Liver (tissue), 9 donors: Measurements from ENCODE around the gene SPECC1L. TPM values are rescaled to one million over a fixed set of nuclear protein-coding genes. Genes with fewer than 3 reads are reported as not detected.

Source experiments
- DNase-seq: peaks from one replicate; pipeline ENCODE4 v3.0.0-alpha.2; 2017; ENCODE audit warnings: low spot score
- H3K27ac ChIP-seq, 2 donors: one replicate each; pipeline ENCODE4 v1.7.0; 2013; ENCODE audit warnings: inconsistent platforms in 2 of 2, low read length in 2 of 2, control low read depth in 1 of 2, low read depth in 1 of 2, mild to moderate bottlenecking in 1 of 2
- H3K27me3 ChIP-seq, 4 donors: one replicate each; pipeline versions ENCODE4 v1.6.1 to v1.7.0; 2013; ENCODE audit warnings: low read length in 3 of 4, inconsistent platforms in 1 of 4, mild to moderate bottlenecking in 1 of 4, moderate library complexity in 1 of 4; ENCODE audit not compliant: control insufficient read depth in 4 of 4, insufficient read depth in 4 of 4
- H3K36me3 ChIP-seq, 4 donors: one replicate each; pipeline versions ENCODE4 v1.6.1 to v1.7.0; 2013; ENCODE audit warnings: low read length in 3 of 4, mild to moderate bottlenecking in 3 of 4, low read depth in 1 of 4, moderate library complexity in 1 of 4; ENCODE audit not compliant: control insufficient read depth in 4 of 4, insufficient read depth in 3 of 4
- H3K4me1 ChIP-seq, 4 donors: one replicate each; pipeline versions ENCODE4 v1.6.1 to v1.7.0; 2013; ENCODE audit warnings: low read length in 3 of 4, mild to moderate bottlenecking in 3 of 4, moderate library complexity in 1 of 4; ENCODE audit not compliant: control insufficient read depth in 4 of 4, insufficient read depth in 4 of 4
- H3K4me3 ChIP-seq, 3 donors: one replicate each; pipeline versions ENCODE4 v1.6.1 to v1.7.0; 2013; ENCODE audit warnings: low read length in 3 of 3, control low read depth in 1 of 3, low read depth in 1 of 3, mild to moderate bottlenecking in 1 of 3
- H3K9ac ChIP-seq, 2 donors: one replicate each; pipeline ENCODE4 v1.7.0; 2013; ENCODE audit warnings: low read length in 2 of 2, mild to moderate bottlenecking in 2 of 2, moderate library complexity in 2 of 2, control low read depth in 1 of 2, low read depth in 1 of 2
- H3K9me3 ChIP-seq, 4 donors: one replicate each; pipeline versions ENCODE4 v1.6.1 to v1.7.0; 2013; ENCODE audit warnings: low read length in 3 of 4; ENCODE audit not compliant: control insufficient read depth in 4 of 4
- ATF3 ChIP-seq: IDR thresholded peaks from 2 replicates; pipeline ENCODE4 v1.6.1; 2016; ENCODE audit warnings: antibody characterized with exemption
- EGR1 ChIP-seq, 2 donors: IDR thresholded peaks; 2 replicates each; pipeline ENCODE4 v1.6.1; 2016 to 2018; ENCODE audit warnings: antibody characterized with exemption in 2 of 2, low read depth in 2 of 2
- FOXA1 ChIP-seq: IDR thresholded peaks from 2 replicates; pipeline ENCODE4 v1.6.1; 2016; ENCODE audit warnings: antibody characterized with exemption
- FOXA2 ChIP-seq: IDR thresholded peaks from 2 replicates; pipeline ENCODE4 v1.6.1; 2016; ENCODE audit warnings: antibody characterized with exemption
- GABPA ChIP-seq, 2 donors: IDR thresholded peaks in 1 of 2; conservative IDR thresholded peaks in 1 of 2; 2 replicates each; pipeline ENCODE4 v1.6.1; 2016; ENCODE audit warnings: antibody characterized with exemption in 2 of 2, mild to moderate bottlenecking in 1 of 2, moderate library complexity in 1 of 2
- HNF4A ChIP-seq, 2 donors: conservative IDR thresholded peaks; 2 replicates each; pipeline ENCODE4 v1.6.1; 2016; ENCODE audit warnings: antibody characterized with exemption in 2 of 2, mild to moderate bottlenecking in 2 of 2
- HNF4G ChIP-seq: IDR thresholded peaks from 2 replicates; pipeline ENCODE4 v1.6.1; 2016; ENCODE audit warnings: antibody characterized with exemption
- JUND ChIP-seq, 2 donors: IDR thresholded peaks; 2 replicates each; pipeline ENCODE4 v1.6.1; 2016; ENCODE audit warnings: antibody characterized with exemption in 2 of 2
- MAX ChIP-seq: IDR thresholded peaks from 2 replicates; pipeline ENCODE4 v1.6.1; 2016; ENCODE audit warnings: antibody characterized with exemption
- NR2F2 ChIP-seq: IDR thresholded peaks from 2 replicates; pipeline ENCODE4 v1.6.1; 2016; ENCODE audit warnings: antibody characterized with exemption
- RAD21 ChIP-seq, 2 donors: IDR thresholded peaks; 2 replicates each; pipeline ENCODE4 v1.6.1; 2016; ENCODE audit warnings: antibody characterized with exemption in 2 of 2, mild to moderate bottlenecking in 2 of 2
- REST ChIP-seq: IDR thresholded peaks from 2 replicates; pipeline ENCODE4 v1.6.1; 2016; ENCODE audit warnings: antibody characterized with exemption, mild to moderate bottlenecking
- RXRA ChIP-seq, 2 donors: IDR thresholded peaks; 2 replicates each; pipeline ENCODE4 v1.6.1; 2017 to 2018; ENCODE audit warnings: antibody characterized with exemption in 2 of 2, mild to moderate bottlenecking in 1 of 2
- SP1 ChIP-seq: IDR thresholded peaks from 2 replicates; pipeline ENCODE4 v1.6.1; 2018; ENCODE audit warnings: antibody characterized with exemption, mild to moderate bottlenecking
- ZBTB33 ChIP-seq: IDR thresholded peaks from 2 replicates; pipeline ENCODE4 v1.6.1; 2016; ENCODE audit warnings: antibody characterized with exemption
- WGBS: extraction: QIAGEN DNeasy Blood & Tissue Kit; methylation state at CpG from one replicate; pipeline ENCODE4 v1.1.7; 2013; 5-methylcytosine and 5-hydroxymethylcytosine counted together
- polyA plus RNA-seq, 2 donors: library from polyadenylated mRNA; stranded (reverse) in 1 of 2; unstranded in 1 of 2; fragments of 200-250 nt in 1 of 2; fragments of >200 nt in 1 of 2; fragmentation: Nextera tagmentation in 1 of 2; extraction: Ambion mirVana in 1 of 2; gene quantifications; one replicate each; pipeline versions ENCODE4 v1.2.1 to v1.2.3, GENCODE V29; 2013 to 2015
- total RNA-seq, 2 donors: library from RNA; depleted of rRNA; stranded (reverse); fragments of >200 nt; gene quantifications; one replicate each; pipeline ENCODE4 v1.2.3, GENCODE V29; 2014
- donor health status: healthy.
- donor health status: healthy.
- donor health status: healthy.
- donor health status: healthy.
- donor health status: healthy.

The SPECC1L gene
- total and polyA plus RNA-seq, 4 donors, result 5.4 to 22.3 (median 12.3) TPM

GRCh38 chr22:24357547-24357946 lies 86.9 kb downstream of the SPECC1L start:
- H3K4me1 ChIP-seq, result peaks cover 0 to 13% (median 9%) of the 10 kb centered on the region in 4 donors
- H3K27ac ChIP-seq, result no peak overlapping the region

GRCh38 chr22:24358105-24358836 lies 87.6 kb downstream of the SPECC1L start:
- TF ChIP-seq REST (no peak), GABPA (IDR thresholded peaks at IDR 0.05 in 1 of 2, conservative IDR thresholded peaks at IDR 0.05 in 1 of 2) (no peak), RAD21 (IDR thresholded peaks at IDR 0.05) (no peak), MAX (no peak), FOXA2 (no peak), HNF4A (conservative IDR thresholded peaks at IDR 0.05) (no peak), SP1 (no peak), RXRA (IDR thresholded peaks at IDR 0.05) (no peak), ATF3 (no peak), ZBTB33 (no peak), HNF4G (no peak), FOXA1 (no peak), JUND (IDR thresholded peaks at IDR 0.05) (no peak), EGR1 (IDR thresholded peaks at IDR 0.05; ENCODE audit: low read depth in 2 of 2) (no peak), NR2F2 (no peak)
- DNase-seq, result no peak
- no peak overlapping the region for H3K4me3 ChIP-seq
- H3K4me1 ChIP-seq, result peaks cover 0 to 16% (median 10%) of the 10 kb centered on the region in 4 donors
- no peaks in the 10 kb centered on the region for H3K27me3 ChIP-seq
- 90% methylated on average over 8 of the region's 8 CpGs for WGBS
- no peaks in the 10 kb centered on the region for H3K9me3 ChIP-seq
- no peak overlapping the region for H3K9ac ChIP-seq
- H3K36me3 ChIP-seq, result peaks cover 6 to 20% (median 11%) of the 10 kb centered on the region in 4 donors
- H3K27ac ChIP-seq, result no peak overlapping the region

More at GRCh38 chr22:24357547-24357946, 86.9 kb downstream of the SPECC1L start:
- no peaks in the 10 kb centered on the region for H3K9me3 ChIP-seq
- H3K4me3 ChIP-seq, result no peak overlapping the region
- peaks cover 6 to 22% (median 12%) of the 10 kb centered on the region in 4 donors for H3K36me3 ChIP-seq
- no peak for TF ChIP-seq REST
- TF ChIP-seq ATF3, result no peak
- TF ChIP-seq GABPA (IDR thresholded peaks at IDR 0.05 in 1 of 2, conservative IDR thresholded peaks at IDR 0.05 in 1 of 2), result no peak
- no peak for TF ChIP-seq FOXA2
- H3K27me3 ChIP-seq, result no peaks in the 10 kb centered on the region
- no peak for DNase-seq
- no peak overlapping the region for H3K9ac ChIP-seq
